H9 (cell line): ENCODE measurements around the gene SLC4A1. TPM values are rescaled to one million over a fixed set of nuclear protein-coding genes. Genes with fewer than 3 reads are reported as not detected.

Source experiments
- DNase-seq: peaks from one replicate; pipeline ENCODE4 v3.0.0-alpha.2; 2017
- H2AFZ ChIP-seq: one replicate; pipeline ENCODE4 v1.6.1; 2013; ENCODE audit warnings: mild to moderate bottlenecking, low read length, control low read depth, moderate library complexity
- H2AK5ac ChIP-seq: 2 replicates; pipeline ENCODE4 v1.6.1; 2013; ENCODE audit warnings: low read length, control low read depth, mixed read lengths; ENCODE audit not compliant: insufficient read length
- H2BK120ac ChIP-seq: one replicate; pipeline ENCODE4 v1.6.1; 2013; ENCODE audit warnings: low read depth, mild to moderate bottlenecking, low read length, control low read depth, inconsistent platforms; ENCODE audit not compliant: poor library complexity, severe bottlenecking
- H2BK12ac ChIP-seq: 2 replicates; pipeline ENCODE4 v1.6.1; 2013; ENCODE audit warnings: low read length, control low read depth, mixed read lengths, low read depth; ENCODE audit not compliant: insufficient read length
- H2BK15ac ChIP-seq: 2 replicates; pipeline ENCODE4 v1.6.1; 2013; ENCODE audit warnings: low read depth, low read length, control low read depth
- H2BK20ac ChIP-seq: one replicate; pipeline ENCODE4 v1.6.1; 2013; ENCODE audit warnings: low read depth, mild to moderate bottlenecking, low read length, control low read depth, inconsistent platforms; ENCODE audit not compliant: poor library complexity, severe bottlenecking
- H2BK5ac ChIP-seq: 2 replicates; pipeline ENCODE4 v1.6.1; 2013; ENCODE audit warnings: low read length, control low read depth, mixed read lengths; ENCODE audit not compliant: insufficient read length
- H3K14ac ChIP-seq: 2 replicates; pipeline ENCODE4 v1.6.1; 2013; ENCODE audit warnings: low read length, control low read depth; ENCODE audit not compliant: insufficient read depth
- H3K18ac ChIP-seq: 2 replicates; pipeline ENCODE4 v1.6.1; 2013; ENCODE audit warnings: low read depth, mild to moderate bottlenecking, mixed read lengths, low read length, control low read depth; ENCODE audit not compliant: insufficient read length
- H3K23ac ChIP-seq: 2 replicates; pipeline ENCODE4 v1.6.1; 2013; ENCODE audit warnings: low read length, control low read depth, mixed read lengths, low read depth; ENCODE audit not compliant: insufficient read length
- H3K23me2 ChIP-seq: 2 replicates; pipeline ENCODE4 v1.6.1; 2013; ENCODE audit warnings: low read depth, mild to moderate bottlenecking, mixed read lengths, low read length, control low read depth; ENCODE audit not compliant: insufficient read length, poor library complexity, severe bottlenecking
- H3K27ac ChIP-seq: 2 replicates; pipeline ENCODE4 v1.5.1; 2013; ENCODE audit warnings: low read length, control low read depth, mixed read lengths, low read depth; ENCODE audit not compliant: insufficient read length
- H3K27me3 ChIP-seq: 2 replicates; pipeline ENCODE4 v1.6.1; 2013; ENCODE audit warnings: low read length, control low read depth, inconsistent platforms; ENCODE audit not compliant: insufficient read depth
- H3K4ac ChIP-seq: 2 replicates; pipeline ENCODE4 v1.6.1; 2013; ENCODE audit warnings: low read depth, mild to moderate bottlenecking, control low read depth, inconsistent platforms, low read length, moderate library complexity
- H3K4me1 ChIP-seq: 2 replicates; pipeline ENCODE4 v1.6.1; 2013; ENCODE audit warnings: low read length, control low read depth, inconsistent platforms; ENCODE audit not compliant: insufficient read depth
- H3K4me2 ChIP-seq: 2 replicates; pipeline ENCODE4 v1.6.1; 2013; ENCODE audit warnings: low read length, control low read depth, mixed read lengths; ENCODE audit not compliant: insufficient read length, insufficient read depth
- H3K56ac ChIP-seq: 2 replicates; pipeline ENCODE4 v1.6.1; 2013; ENCODE audit warnings: low read depth, mild to moderate bottlenecking, mixed read lengths, low read length, control low read depth; ENCODE audit not compliant: insufficient read length
- H3K79me1 ChIP-seq: 2 replicates; pipeline ENCODE4 v1.6.1; 2013; ENCODE audit warnings: low read depth, mild to moderate bottlenecking, moderate library complexity, low read length, control low read depth, inconsistent platforms; ENCODE audit not compliant: insufficient read depth, poor library complexity, severe bottlenecking
- H3K79me2 ChIP-seq: 2 replicates; pipeline ENCODE4 v1.6.1; 2013; ENCODE audit warnings: low read length, control low read depth, inconsistent platforms; ENCODE audit not compliant: insufficient read depth
- H3K9ac ChIP-seq: 2 replicates; pipeline ENCODE4 v1.6.1; 2013; ENCODE audit warnings: low read length, control low read depth, mixed read lengths; ENCODE audit not compliant: insufficient read length; ENCODE audit errors: extremely low read depth
- H3K9me3 ChIP-seq: one replicate; pipeline ENCODE4 v1.6.1; 2013; ENCODE audit warnings: low read depth, low read length, inconsistent platforms; ENCODE audit not compliant: control insufficient read depth
- H3T11ph ChIP-seq: one replicate; pipeline ENCODE4 v1.6.1; 2013; ENCODE audit warnings: mild to moderate bottlenecking, low read length, control low read depth, inconsistent platforms
- H4K20me1 ChIP-seq: one replicate; pipeline ENCODE4 v1.6.1; 2013; ENCODE audit not compliant: control insufficient read depth, insufficient read length, insufficient read depth
- H4K5ac ChIP-seq: 2 replicates; pipeline ENCODE4 v1.6.1; 2013; ENCODE audit warnings: low read depth, mild to moderate bottlenecking, mixed read lengths, low read length, control low read depth; ENCODE audit not compliant: insufficient read length
- H4K8ac ChIP-seq: replicated peaks from 2 replicates; pipeline ENCODE4 v1.6.1; 2013; ENCODE audit warnings: low read length, control low read depth, mixed read lengths, low read depth; ENCODE audit not compliant: insufficient read length
- H4K91ac ChIP-seq: 2 replicates; pipeline ENCODE4 v1.6.1; 2013; ENCODE audit warnings: low read depth, mild to moderate bottlenecking, moderate library complexity, mixed read lengths, low read length, control low read depth; ENCODE audit not compliant: insufficient read length
- H3K27ac Mint-ChIP-seq, 3 experiments: 2 replicates in 2 of 3; 3 replicates in 1 of 3; pipeline ENCODE4 v1.8.0; 2020 to 2021; ENCODE audit warnings: mixed read lengths in 3 of 3, mild to moderate bottlenecking in 1 of 3, moderate library complexity in 1 of 3
- H3K27me3 Mint-ChIP-seq: 2 replicates; pipeline ENCODE4 v1.8.0; 2021; ENCODE audit warnings: low read depth, mild to moderate bottlenecking, moderate library complexity, mixed read lengths
- H3K36me3 Mint-ChIP-seq, 3 experiments: 2 replicates in 2 of 3; 3 replicates in 1 of 3; pipeline ENCODE4 v1.8.0; 2020 to 2021; ENCODE audit warnings: low read depth in 3 of 3, mixed read lengths in 3 of 3; ENCODE audit not compliant: insufficient read depth in 1 of 3
- H3K4me1 Mint-ChIP-seq, 2 experiments: 2 replicates each; pipeline ENCODE4 v1.8.0; 2020; ENCODE audit warnings: mixed read lengths in 2 of 2
- H3K4me3 Mint-ChIP-seq, 2 experiments: 2 replicates in 1 of 2; 3 replicates in 1 of 2; pipeline ENCODE4 v1.8.0; 2020 to 2021; ENCODE audit warnings: mild to moderate bottlenecking in 2 of 2, mixed read lengths in 2 of 2, moderate library complexity in 1 of 2
- H3K9me3 Mint-ChIP-seq, 2 experiments: 2 replicates in 1 of 2; 3 replicates in 1 of 2; pipeline ENCODE4 v1.8.0; 2020; ENCODE audit warnings: mild to moderate bottlenecking in 2 of 2, mixed read lengths in 2 of 2, moderate library complexity in 1 of 2
- WGBS: extraction: QIAGEN DNeasy Blood & Tissue Kit; methylation state at CpG from one replicate; pipeline ENCODE4 v1.1.7; 2013; ENCODE audit warnings: missing lambda C conversion rate, low lambda C conversion rate, mixed read lengths; ENCODE audit not compliant: insufficient read length; ENCODE audit errors: extremely low coverage; 5-methylcytosine and 5-hydroxymethylcytosine counted together
- total RNA-seq: library from RNA; stranded (reverse); gene quantifications from 2 replicates; pipeline ENCODE4 v1.2.1, GENCODE V29; 2021
- TF ChIP-seq, protein P1 (sequence below): fragments of 200-600 bp; sonication (generic); conservative IDR thresholded peaks from 3 replicates; pipeline ENCODE4 v1.8.0; 2021; ENCODE audit warnings: antibody characterized with exemption, mild to moderate bottlenecking

The SLC4A1 gene
- total RNA-seq, 1 experiment from 2014 or later, result not detected

- no peak overlapping the region for H3K4me3 Mint-ChIP-seq
Observed at GRCh38 chr17:44258811-44259351, 9.1 kb downstream of the SLC4A1 start.

More at GRCh38 chr17:44258811-44259351, 9.1 kb downstream of the SLC4A1 start:
- Histone ChIP-seq H3K4me1 (no peaks in the 10 kb centered on the region), H3T11ph (no peak overlapping the region), H3K9ac (no peak overlapping the region), H2BK20ac (no peak overlapping the region), H3K79me2 (no peaks in the 10 kb centered on the region), H4K20me1 (no peaks in the 10 kb centered on the region), H3K27me3 (no peaks in the 10 kb centered on the region), H4K5ac (no peak overlapping the region), H2BK5ac (no peak overlapping the region), H2BK12ac (no peak overlapping the region), H3K79me1 (no peaks in the 10 kb centered on the region), H3K18ac (no peak overlapping the region), H2AFZ (no peak overlapping the region), H3K14ac (0 out of 2 replicates have a peak overlapping the region, but pooled peaks have one; percentile 6), H3K23me2 (no peaks in the 10 kb centered on the region), H3K27ac (no peak overlapping the region), H2BK120ac (no peak overlapping the region), H2AK5ac (no peak overlapping the region), H3K4ac (no peak overlapping the region), H4K8ac (no peak overlapping the region), H3K56ac (no peak overlapping the region), H2BK15ac (no peak overlapping the region), H3K9me3 (no peaks in the 10 kb centered on the region), H3K23ac (no peak overlapping the region), H4K91ac (no peak overlapping the region), H3K4me2 (no peak overlapping the region)
- no CpG with 5 or more reads among the region's 17 CpGs for WGBS
- H3K27ac Mint-ChIP-seq, result no peak overlapping the region
- H3K9me3 Mint-ChIP-seq, result no peaks in the 10 kb centered on the region
- DNase-seq, result no peak
- TF ChIP-seq, protein P1, sequence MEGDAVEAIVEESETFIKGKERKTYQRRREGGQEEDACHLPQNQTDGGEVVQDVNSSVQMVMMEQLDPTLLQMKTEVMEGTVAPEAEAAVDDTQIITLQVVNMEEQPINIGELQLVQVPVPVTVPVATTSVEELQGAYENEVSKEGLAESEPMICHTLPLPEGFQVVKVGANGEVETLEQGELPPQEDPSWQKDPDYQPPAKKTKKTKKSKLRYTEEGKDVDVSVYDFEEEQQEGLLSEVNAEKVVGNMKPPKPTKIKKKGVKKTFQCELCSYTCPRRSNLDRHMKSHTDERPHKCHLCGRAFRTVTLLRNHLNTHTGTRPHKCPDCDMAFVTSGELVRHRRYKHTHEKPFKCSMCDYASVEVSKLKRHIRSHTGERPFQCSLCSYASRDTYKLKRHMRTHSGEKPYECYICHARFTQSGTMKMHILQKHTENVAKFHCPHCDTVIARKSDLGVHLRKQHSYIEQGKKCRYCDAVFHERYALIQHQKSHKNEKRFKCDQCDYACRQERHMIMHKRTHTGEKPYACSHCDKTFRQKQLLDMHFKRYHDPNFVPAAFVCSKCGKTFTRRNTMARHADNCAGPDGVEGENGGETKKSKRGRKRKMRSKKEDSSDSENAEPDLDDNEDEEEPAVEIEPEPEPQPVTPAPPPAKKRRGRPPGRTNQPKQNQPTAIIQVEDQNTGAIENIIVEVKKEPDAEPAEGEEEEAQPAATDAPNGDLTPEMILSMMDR, result no peak
- H3K27me3 Mint-ChIP-seq, result peaks cover 14% of the 10 kb centered on the region
- H3K4me1 Mint-ChIP-seq, result peaks cover 0 to 9% of the 10 kb centered on the region in 2 experiments; a peak in 2 of 4 replicates
- H3K36me3 Mint-ChIP-seq, result no peaks in the 10 kb centered on the region
